AG04450 (cell line): ENCODE data around the gene TBC1D30. TPM values are rescaled to one million over a fixed set of nuclear protein-coding genes. Genes with fewer than 3 reads are reported as not detected.

Experiments used
- CTCF ChIA-PET: fragments of 300-600, 350-600 bp; formaldehyde crosslinking; extraction: SDS; loops from one replicate; lab custom pipeline; 2022; ENCODE audit warnings: antibody characterized with exemption, inconsistent platforms; lab: Charles Lee
- POLR2A ChIA-PET: fragments of 350-600 bp; formaldehyde crosslinking; extraction: SDS; loops from one replicate; lab custom pipeline; 2021; ENCODE audit warnings: antibody characterized with exemption, inconsistent platforms; lab: Yijun Ruan, JAX
- DNase-seq: peaks from one replicate; pipeline ENCODE4 v3.0.0-alpha.2; 2011; ENCODE audit warnings: low read depth, low spot score
- H3K27ac ChIP-seq: one replicate; pipeline ENCODE4 v1.5.1; 2012; ENCODE audit warnings: low read depth, low read length, control low read depth
- H3K27me3 ChIP-seq: one replicate; pipeline ENCODE4 v1.6.0; 2012; ENCODE audit warnings: low read length; ENCODE audit not compliant: control insufficient read depth, insufficient read depth
- H3K4me3 ChIP-seq: 2 replicates; pipeline ENCODE4 v1.5.1; 2011; ENCODE audit warnings: mild to moderate bottlenecking, low read depth, low read length, control low read depth
- H3K9me3 ChIP-seq: 2 replicates; pipeline ENCODE4 v1.5.1; 2012; ENCODE audit warnings: low read length; ENCODE audit not compliant: control insufficient read depth, insufficient read depth
- CTCF ChIP-seq: IDR thresholded peaks from 2 replicates; pipeline ENCODE4 v1.5.1; 2011; ENCODE audit warnings: low read depth, low read length, control low read depth, inconsistent platforms
- polyA plus RNA-seq: library from polyadenylated mRNA; depleted of rRNA; stranded (reverse); fragments of >200 nt; gene quantifications from 2 replicates; pipeline ENCODE4 v1.2.3, GENCODE V29; 2011

The TBC1D30 gene
- polyA plus RNA-seq, 1 experiment, result 0.40 TPM

- Histone ChIP-seq H3K9me3 (no peaks in the 10 kb centered on the region), H3K4me3 (no peak overlapping the region), H3K27me3 (no peaks in the 10 kb centered on the region), H3K27ac (no peak overlapping the region)
- TF ChIP-seq CTCF, result no peak
- ChIA-PET POLR2A (no interaction called here), CTCF (interaction anchor here (1.0 to 6.5 kb wide), 6 partner anchors 94 to 1814 kb away, joined by 3 to 107 read pairs (median 7); no protein-coding TSS in a partner anchor)
- no peak for DNase-seq
Measured at GRCh38 chr12:64895526-64895925, 71.1 kb downstream of the TBC1D30 start.

- no peaks in the 10 kb centered on the region for H3K9me3 ChIP-seq
- no peak overlapping the region for H3K4me3 ChIP-seq
- CTCF ChIA-PET, result interaction anchor here (1.2 kb wide), 1 partner anchor 9 kb away, joined by 3 read pairs; no protein-coding TSS in a partner anchor
- no peak overlapping the region for H3K27ac ChIP-seq
- TF ChIP-seq CTCF, result no peak
- POLR2A ChIA-PET, result no interaction called here
- no peaks in the 10 kb centered on the region for H3K27me3 ChIP-seq
- DNase-seq, result no peak
Measured at GRCh38 chr12:64900540-64900939, 76.1 kb downstream of the TBC1D30 start.

GRCh38 chr12:64903479-64904152 lies 79.2 kb downstream of the TBC1D30 start:
- Histone ChIP-seq H3K9me3 (no peaks in the 10 kb centered on the region), H3K4me3 (no peak overlapping the region), H3K27ac (no peak overlapping the region), H3K27me3 (no peaks in the 10 kb centered on the region)
- TF ChIP-seq CTCF, result no peak
- CTCF ChIA-PET, result interaction anchor here (0.8 kb wide), 1 partner anchor 13 kb away, joined by 3 read pairs; no protein-coding TSS in a partner anchor
- POLR2A ChIA-PET, result no interaction called here
- no peak for DNase-seq

- H3K4me3 ChIP-seq, result no peak overlapping the region
- H3K27me3 ChIP-seq, result peaks cover 14% of the 10 kb centered on the region
- CTCF ChIA-PET, result interaction anchor here (1.2 kb wide), 1 partner anchor 325 kb away, joined by 3 read pairs; no protein-coding TSS in a partner anchor
- no peaks in the 10 kb centered on the region for H3K9me3 ChIP-seq
- no peak for TF ChIP-seq CTCF
- no peak overlapping the region for H3K27ac ChIP-seq
- POLR2A ChIA-PET, result no interaction called here
- no peak for DNase-seq
Measured at GRCh38 chr12:64907097-64907496, 82.7 kb downstream of the TBC1D30 start.

- no peak for TF ChIP-seq CTCF
- H3K27ac ChIP-seq, result no peak overlapping the region
Measured at GRCh38 chr12:64909124-64909523, 84.7 kb downstream of the TBC1D30 start.

More at GRCh38 chr12:64909124-64909523, 84.7 kb downstream of the TBC1D30 start:
- POLR2A ChIA-PET, result no interaction called here
- peaks cover 25% of the 10 kb centered on the region for H3K27me3 ChIP-seq
- CTCF ChIA-PET, result no interaction called here
- no peaks in the 10 kb centered on the region for H3K9me3 ChIP-seq
- H3K4me3 ChIP-seq, result no peak overlapping the region
- DNase-seq, result no peak
